Activated CD8-positive, alpha-beta memory T cell treated with anti-CD3 and anti-CD28 coated beads, Interleukin-2, amount 50 U/mL, for 1 hour (primary cell): ENCODE measurements around the gene CRHR1.
"Not testable (repeated sequence)": the region's sequence is repeated elsewhere in the genome, so short reads cannot be mapped to it uniquely, and the experiment has no call there.

ENCODE experiments used
- DNase-seq: peaks from one replicate; pipeline ENCODE4 v3.0.0-alpha.2; 2020; ENCODE audit errors: extremely low read depth

The CRHR1 gene

GRCh38 chr17:45784293-45784740, at the start of gene CRHR1:
Gene CRHR1 (plus strand): TSS chr17:45784320. CDS start chr17:45784545, 225 bp downstream.
- DNase-seq: no peak

GRCh38 chr17:45734598-45734997, 49.5 kb upstream of the CRHR1 start:
- no peak for DNase-seq

- DNase-seq: no peak
Measured at GRCh38 chr17:45735488-45735887, 48.6 kb upstream of the CRHR1 start.

- DNase-seq: no peak
Measured at GRCh38 chr17:45739786-45740185, 44.3 kb upstream of the CRHR1 start.

GRCh38 chr17:45740553-45741330, 43.4 kb upstream of the CRHR1 start:
- no peak for DNase-seq

- DNase-seq: no peak
Measured at GRCh38 chr17:45742251-45742650, 41.9 kb upstream of the CRHR1 start.

GRCh38 chr17:45743626-45744326, 40.3 kb upstream of the CRHR1 start:
- no peak for DNase-seq

GRCh38 chr17:45744826-45745225, 39.3 kb upstream of the CRHR1 start:
- DNase-seq: not testable (repeated sequence)

- DNase-seq: no peak
Measured at GRCh38 chr17:45745601-45746494, 38.3 kb upstream of the CRHR1 start.

- no peak for DNase-seq
Measured at GRCh38 chr17:45747911-45748310, 36.2 kb upstream of the CRHR1 start.

- no peak for DNase-seq
Measured at GRCh38 chr17:45748731-45749310, 35.3 kb upstream of the CRHR1 start.

- DNase-seq: no peak
Measured at GRCh38 chr17:45749831-45750335, 34.2 kb upstream of the CRHR1 start.

- no peak for DNase-seq
Measured at GRCh38 chr17:45750779-45751440, 33.2 kb upstream of the CRHR1 start.

GRCh38 chr17:45751466-45751865, 32.7 kb upstream of the CRHR1 start:
- DNase-seq: no peak

- no peak for DNase-seq
Measured at GRCh38 chr17:45752246-45752645, 31.9 kb upstream of the CRHR1 start.

GRCh38 chr17:45753645-45754225, 30.4 kb upstream of the CRHR1 start:
- DNase-seq: no peak

GRCh38 chr17:45755050-45755449, 29.1 kb upstream of the CRHR1 start:
- no peak for DNase-seq

GRCh38 chr17:45756266-45756991, 27.7 kb upstream of the CRHR1 start:
- DNase-seq: no peak

GRCh38 chr17:45757431-45758218, 26.5 kb upstream of the CRHR1 start:
- no peak for DNase-seq
